HG03159 (cell line): ENCODE data around the gene CEP170.

Source experiments
- ATAC-seq: cut with Tn5 transposase; IDR thresholded peaks from one replicate; pipeline ENCODE4 v1.9.1; 2021; ENCODE audit warnings: mild to moderate bottlenecking, moderate library complexity; ENCODE audit not compliant: unreplicated experiment

Gene CEP170

GRCh38 chr1:243254927-243255790 lies at the start of gene CEP170:
Gene CEP170, minus strand, starts transcription at chr1:243255281. Its CDS starts 30,001 bp downstream, at chr1:243225280.
- ATAC-seq: peak; percentile 52

GRCh38 chr1:243301059-243301458 lies 46.0 kb upstream of the CEP170 start:
- no peak for ATAC-seq

GRCh38 chr1:243299069-243299468 lies 44.0 kb upstream of the CEP170 start:
- no peak for ATAC-seq

- ATAC-seq: no peak
Observed at GRCh38 chr1:243294723-243295121, 39.6 kb upstream of the CEP170 start.

GRCh38 chr1:243293941-243294722 lies 39.1 kb upstream of the CEP170 start:
- ATAC-seq: no peak

DNA sequence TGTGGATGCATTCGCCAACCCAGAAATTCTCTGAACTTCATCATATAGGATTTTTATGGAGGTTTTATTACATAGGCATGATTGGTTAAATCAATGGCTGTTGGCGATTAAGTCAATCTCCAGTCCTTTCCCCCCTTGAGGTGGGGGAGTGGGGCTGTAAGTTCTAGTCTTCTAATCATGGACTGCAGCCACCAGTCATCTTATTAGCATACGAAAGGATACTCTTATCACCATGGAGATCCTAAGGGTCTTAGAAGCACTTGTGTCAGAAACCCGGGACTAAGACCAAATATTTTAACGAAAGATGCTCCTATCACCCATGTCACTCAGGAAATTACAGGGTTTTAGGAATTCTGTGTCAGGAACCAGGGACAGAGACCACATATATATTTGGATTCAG lies 37.0 kb upstream of the CEP170 start:
- ATAC-seq: no peak

DNA sequence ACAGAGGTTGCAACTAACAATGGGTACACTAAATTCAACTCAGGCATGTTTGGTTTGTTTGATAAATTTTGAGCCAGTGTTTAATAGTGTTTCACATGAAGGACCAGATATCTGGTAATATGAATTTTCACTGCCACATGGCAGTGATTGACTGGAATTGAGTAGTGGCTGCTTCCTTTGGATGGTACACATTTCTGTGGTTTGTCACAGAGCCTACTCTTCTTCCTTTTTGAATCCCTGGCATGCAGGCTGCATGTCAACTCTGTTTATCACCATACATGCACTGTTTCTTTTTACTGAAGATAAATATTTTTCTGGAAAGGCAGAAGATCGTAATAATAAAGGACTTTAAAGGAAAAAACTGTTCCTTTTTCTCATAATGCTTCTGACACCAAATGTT lies 36.2 kb upstream of the CEP170 start:
- no peak for ATAC-seq

- no peak for ATAC-seq
Observed at GRCh38 chr1:243288062-243288461, 33.0 kb upstream of the CEP170 start.

GRCh38 chr1:243287652-243288051 lies 32.6 kb upstream of the CEP170 start:
- ATAC-seq: peak; percentile 95

DNA sequence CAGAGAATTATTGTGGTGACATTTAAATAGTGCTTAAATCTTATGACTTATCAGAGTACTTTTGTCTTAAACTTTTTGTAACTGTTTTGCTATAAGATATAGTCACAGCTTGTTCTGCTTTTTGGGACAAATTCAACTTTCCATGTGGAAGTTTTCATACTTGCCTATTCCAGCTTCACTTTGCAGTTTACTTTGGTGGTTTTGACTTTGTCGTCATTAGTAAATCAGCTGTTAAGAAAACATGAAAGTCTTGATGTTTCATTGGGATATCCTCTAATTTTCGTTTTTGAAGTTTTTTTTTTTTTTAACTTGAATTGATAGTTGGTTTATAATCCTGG lies 32.0 kb upstream of the CEP170 start:
- no peak for ATAC-seq

- no peak for ATAC-seq
Observed at GRCh38 chr1:243286409-243287122, 31.5 kb upstream of the CEP170 start.

- ATAC-seq: no peak
Observed at GRCh38 chr1:243281672-243282071, 26.6 kb upstream of the CEP170 start.

GRCh38 chr1:243280571-243281129 lies 25.6 kb upstream of the CEP170 start:
- no peak for ATAC-seq

GRCh38 chr1:243275316-243275715 lies 20.2 kb upstream of the CEP170 start:
- no peak for ATAC-seq

GRCh38 chr1:243273945-243274344 lies 18.9 kb upstream of the CEP170 start:
- ATAC-seq: no peak

DNA sequence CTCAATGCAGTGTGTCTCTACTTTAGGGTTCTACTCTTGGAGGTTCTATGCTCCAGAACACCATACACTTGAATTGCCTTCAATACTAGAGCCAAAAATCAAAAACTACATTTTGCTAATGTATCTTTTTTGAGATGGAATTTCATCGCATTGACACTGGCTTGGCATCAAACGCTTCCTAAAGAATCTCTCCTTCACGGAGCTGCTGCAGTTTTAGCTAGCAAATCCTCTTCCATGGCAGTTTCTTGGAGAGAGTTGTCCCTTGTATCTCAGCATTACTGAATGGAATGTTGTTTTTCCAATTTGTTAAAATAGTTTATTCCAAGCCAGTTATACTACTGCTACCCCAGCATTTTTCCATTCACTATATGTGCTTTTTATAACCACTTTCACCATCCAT lies 18.4 kb upstream of the CEP170 start:
- ATAC-seq: no peak

- ATAC-seq: no peak
Observed at GRCh38 chr1:243272401-243272800, 17.3 kb upstream of the CEP170 start.

DNA sequence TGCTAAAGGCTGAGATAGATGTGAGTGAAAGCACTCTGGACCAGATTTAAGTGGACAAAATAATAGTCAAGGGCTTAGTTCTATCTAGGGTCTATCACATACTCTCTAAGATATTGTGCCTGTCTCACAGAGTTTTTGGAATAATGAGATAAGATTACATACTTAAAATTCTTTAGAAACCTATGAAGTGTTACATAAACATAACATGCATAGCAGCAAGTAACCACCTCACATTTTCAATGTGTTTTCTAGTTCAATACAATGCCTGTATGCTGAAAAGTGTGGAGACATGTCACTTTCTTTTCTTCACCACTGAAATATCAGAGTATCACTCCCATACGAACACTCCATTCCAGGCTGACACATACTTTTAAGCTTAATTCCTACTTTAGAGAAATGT lies 16.9 kb upstream of the CEP170 start:
- ATAC-seq: no peak

DNA sequence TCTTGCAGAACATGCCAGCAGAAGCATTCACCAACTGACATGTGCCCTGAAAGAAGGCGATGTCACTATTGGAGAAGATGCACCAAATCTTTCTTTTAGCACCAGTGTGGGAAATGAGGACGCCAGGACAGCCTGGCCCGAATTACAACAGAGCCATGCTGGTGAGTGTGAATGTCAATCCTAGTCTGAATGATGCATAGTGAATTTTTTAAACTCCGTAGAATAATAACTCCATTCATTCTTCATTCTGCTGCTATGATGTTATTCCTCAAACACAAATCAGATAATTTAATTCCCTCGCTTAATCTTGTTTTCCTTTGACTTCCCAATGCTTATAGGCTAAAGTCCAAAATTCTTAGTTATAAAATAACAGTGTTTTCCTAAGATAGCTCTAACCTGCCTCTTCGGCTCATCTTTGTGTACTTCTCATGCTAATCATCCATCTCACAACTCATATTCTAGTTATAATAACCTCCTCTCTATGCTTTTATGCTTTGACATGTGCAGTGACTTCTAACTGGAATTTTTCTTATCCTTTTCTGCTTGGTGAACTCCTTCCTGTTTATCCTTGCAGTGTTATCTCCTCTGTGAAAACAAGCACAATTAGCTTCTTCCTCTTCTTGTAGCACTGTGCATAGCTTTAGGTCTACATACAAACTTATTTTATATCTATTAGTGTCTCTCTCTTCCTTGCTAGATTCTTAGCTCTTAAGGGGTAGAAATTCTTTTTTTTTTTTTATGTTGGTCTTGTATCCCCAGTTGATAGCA lies 15.2 kb upstream of the CEP170 start:
- no peak for ATAC-seq

- no peak for ATAC-seq
Observed at GRCh38 chr1:243269461-243269801, 14.3 kb upstream of the CEP170 start.
